Tibial nerve (tissue), 4 donors: ENCODE results near the gene HPSE2.

ENCODE experiments used
- EP300 ChIP-seq, 2 donors: sonication (generic); formaldehyde crosslinking; IDR thresholded peaks; one replicate each; pipeline ENCODE4 v1.6.1; 2017; ENCODE audit warnings: antibody characterized with exemption in 2 of 2, mild to moderate bottlenecking in 1 of 2
- POLR2A ChIP-seq, 2 donors: fragments of 450-650 bp; IDR thresholded peaks; one replicate each; pipeline ENCODE4 v1.6.1; 2017; ENCODE audit warnings: antibody characterized with exemption in 2 of 2, mild to moderate bottlenecking in 2 of 2, moderate library complexity in 2 of 2
- TF ChIP-seq, protein P1 (sequence below), 5 experiments: fragments of 200-600 bp in 3 of 5; fragments of 450-650 bp in 2 of 5; sonication (generic) in 3 of 5; IDR thresholded peaks; one replicate each; pipeline ENCODE4 v1.5.1; 2016 to 2019; ENCODE audit warnings: antibody characterized with exemption in 5 of 5, mild to moderate bottlenecking in 3 of 5, moderate library complexity in 2 of 5

DNA sequence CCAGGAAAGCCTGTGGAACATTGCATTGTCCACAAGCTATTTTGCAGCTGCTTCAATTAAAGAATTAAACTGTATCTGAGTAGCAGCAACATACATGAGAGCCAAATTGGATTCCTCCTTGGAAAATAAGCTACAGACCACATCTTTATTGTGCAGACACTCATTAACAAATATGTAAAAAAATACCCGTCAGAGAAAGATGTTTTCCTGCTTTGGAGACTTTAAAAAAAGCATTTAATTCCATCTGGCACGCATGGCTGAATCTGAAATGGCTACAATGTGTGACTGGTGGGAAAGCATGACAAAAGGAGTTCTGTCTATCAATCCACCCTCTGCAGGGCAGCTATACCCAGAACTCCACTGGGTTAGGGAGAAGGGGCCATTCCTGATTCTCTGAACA is 715.8 kb downstream of the HPSE2 start:
- TF ChIP-seq POLR2A (IDR thresholded peaks at IDR 0.05) (no peak), EP300 (IDR thresholded peaks at IDR 0.05) (no peak)
- TF ChIP-seq, protein P1, sequence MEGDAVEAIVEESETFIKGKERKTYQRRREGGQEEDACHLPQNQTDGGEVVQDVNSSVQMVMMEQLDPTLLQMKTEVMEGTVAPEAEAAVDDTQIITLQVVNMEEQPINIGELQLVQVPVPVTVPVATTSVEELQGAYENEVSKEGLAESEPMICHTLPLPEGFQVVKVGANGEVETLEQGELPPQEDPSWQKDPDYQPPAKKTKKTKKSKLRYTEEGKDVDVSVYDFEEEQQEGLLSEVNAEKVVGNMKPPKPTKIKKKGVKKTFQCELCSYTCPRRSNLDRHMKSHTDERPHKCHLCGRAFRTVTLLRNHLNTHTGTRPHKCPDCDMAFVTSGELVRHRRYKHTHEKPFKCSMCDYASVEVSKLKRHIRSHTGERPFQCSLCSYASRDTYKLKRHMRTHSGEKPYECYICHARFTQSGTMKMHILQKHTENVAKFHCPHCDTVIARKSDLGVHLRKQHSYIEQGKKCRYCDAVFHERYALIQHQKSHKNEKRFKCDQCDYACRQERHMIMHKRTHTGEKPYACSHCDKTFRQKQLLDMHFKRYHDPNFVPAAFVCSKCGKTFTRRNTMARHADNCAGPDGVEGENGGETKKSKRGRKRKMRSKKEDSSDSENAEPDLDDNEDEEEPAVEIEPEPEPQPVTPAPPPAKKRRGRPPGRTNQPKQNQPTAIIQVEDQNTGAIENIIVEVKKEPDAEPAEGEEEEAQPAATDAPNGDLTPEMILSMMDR (IDR thresholded peaks at IDR 0.05): no peak
